HG03565 (cell line): ENCODE results near the gene TIMP1.

Experiments used
- ATAC-seq: cut with Tn5 transposase; IDR thresholded peaks from one replicate; pipeline ENCODE4 v1.9.1; 2021; ENCODE audit warnings: mild to moderate bottlenecking, moderate library complexity; ENCODE audit not compliant: unreplicated experiment

The TIMP1 gene

GRCh38 chrX:47633689-47634590 is 51.7 kb downstream of the TIMP1 start:
- ATAC-seq = no peak

- ATAC-seq = no peak
These were observed 52.8 kb downstream of the TIMP1 start for GRCh38 chrX:47634871-47635575.
